Body of pancreas (tissue), 4 donors: Measurements from ENCODE around the gene GOLM1. TPM values are rescaled to one million over a fixed set of nuclear protein-coding genes. Genes with fewer than 3 reads are reported as not detected.

Source experiments
- ATAC-seq: fragments of 150-250 bp; one replicate; pipeline ENCODE4 v1.9.1; 2016
- DNase-seq, 4 donors: peaks; one replicate each; pipeline ENCODE4 v3.0.0-alpha.2; 2019
- H3K27ac ChIP-seq, 4 donors: fragments of 200-600 bp; sonication (generic); 1 replicate in 3 of 4; 2 replicates in 1 of 4; pipeline versions ENCODE4 v1.5.1 to v1.6.1; 2016 to 2019; ENCODE audit warnings: mild to moderate bottlenecking in 1 of 4, mixed read lengths in 1 of 4, moderate library complexity in 1 of 4
- H3K27me3 ChIP-seq, 2 donors: fragments of 200-600 bp; sonication (generic); one replicate each; pipeline ENCODE4 v1.6.0; 2016; ENCODE audit warnings: mild to moderate bottlenecking in 1 of 2
- H3K36me3 ChIP-seq, 2 donors: fragments of 200-600 bp; sonication (generic); replicated peaks in 1 of 2; 2 replicates each; pipeline ENCODE4 v1.5.1; 2016; ENCODE audit warnings: low read depth in 2 of 2; ENCODE audit not compliant: insufficient read depth in 1 of 2
- H3K4me1 ChIP-seq: fragments of 200-600 bp; sonication (generic); one replicate; pipeline ENCODE4 v1.6.0; 2016
- H3K4me3 ChIP-seq, 2 donors: fragments of 200-600 bp; sonication (generic); 1 replicate in 1 of 2; 2 replicates in 1 of 2; pipeline ENCODE4 v1.5.1; 2016 to 2019
- H3K9me3 ChIP-seq, 3 donors: fragments of 200-600 bp; sonication (generic); 1 replicate in 2 of 3; 2 replicates in 1 of 3; pipeline ENCODE4 v1.5.1; 2016
- CTCF ChIP-seq, 7 experiments: fragments of 450-650 bp in 4 of 7; fragments of 200-600 bp in 3 of 7; sonication (generic) in 3 of 7; IDR thresholded peaks; one replicate each; pipeline ENCODE4 v1.5.1; 2016 to 2019; ENCODE audit warnings: antibody characterized with exemption in 7 of 7
- POLR2A ChIP-seq, 3 donors: fragments of 450-650 bp; IDR thresholded peaks; one replicate each; pipeline ENCODE4 v1.6.1; 2016; ENCODE audit warnings: antibody characterized with exemption in 3 of 3, mild to moderate bottlenecking in 2 of 3
- WGBS, 2 donors: methylation state at CpG; one replicate each; pipeline ENCODE4 v1.1.5; 2017; 5-methylcytosine and 5-hydroxymethylcytosine counted together
- intact Hi-C: fragments of 100-400 bp; cut with DNase I; formaldehyde crosslinking; loops from one replicate; pipeline ENCODE4 v1.15.1; 2023
- small RNA-seq: library from RNA; depleted of rRNA; stranded (forward); fragments of <200 nt; gene quantifications from one replicate; pipeline ENCODE3, GENCODE V24; 2016
- total RNA-seq, 2 donors: library from RNA; depleted of rRNA; stranded (reverse); fragments of >200 nt; gene quantifications; one replicate each; pipeline ENCODE4 v1.1.0, GENCODE V29; 2016

The GOLM1 gene
- total RNA-seq, 2 donors from 2014 or later, result 29.0 to 36.6 TPM

- peaks cover 0 to 4% of the 10 kb centered on the region in 2 donors for H3K36me3 ChIP-seq
- H3K4me1 ChIP-seq, result no peaks in the 10 kb centered on the region
- DNase-seq, result no peak
- H3K9me3 ChIP-seq, result no peaks in the 10 kb centered on the region
- TF ChIP-seq CTCF (IDR thresholded peaks at IDR 0.05) (no peak), POLR2A (IDR thresholded peaks at IDR 0.05) (no peak)
- no peak for ATAC-seq
- no peaks in the 10 kb centered on the region for H3K27me3 ChIP-seq
- H3K4me3 ChIP-seq, result no peak overlapping the region
- H3K27ac ChIP-seq, result no peak overlapping the region
- 100% methylated on average over 2 of the region's 2 CpGs for WGBS, 2 donors
- intact Hi-C loops, result no loop called here
Observed at GRCh38 chr9:85984457-85984856, 114.9 kb downstream of the GOLM1 start.

GRCh38 chr9:85981369-85981768, 118.0 kb downstream of the GOLM1 start:
- H3K4me3 ChIP-seq, result no peak overlapping the region

GRCh38 chr9:85978496-85978895, 120.9 kb downstream of the GOLM1 start:
- intact Hi-C loops, result no loop called here
- no peaks in the 10 kb centered on the region for H3K9me3 ChIP-seq
- 87 to 95% methylated on average over 4 of the region's 4 CpGs for WGBS, 2 donors
- DNase-seq, result no peak
- no peaks in the 10 kb centered on the region for H3K4me1 ChIP-seq
- H3K4me3 ChIP-seq, result no peak overlapping the region
- peaks cover 6% of the 10 kb centered on the region in 2 donors for H3K36me3 ChIP-seq
- ATAC-seq, result no peak
- TF ChIP-seq POLR2A (IDR thresholded peaks at IDR 0.05) (no peak), CTCF (IDR thresholded peaks at IDR 0.05) (no peak)
- H3K27ac ChIP-seq, result no peak overlapping the region
- H3K27me3 ChIP-seq, result no peaks in the 10 kb centered on the region

More at GRCh38 chr9:85981369-85981768, 118.0 kb downstream of the GOLM1 start:
- H3K36me3 ChIP-seq, result peaks cover 0 to 4% of the 10 kb centered on the region in 2 donors
- H3K27me3 ChIP-seq, result no peaks in the 10 kb centered on the region
- no peak for TF ChIP-seq POLR2A (IDR thresholded peaks at IDR 0.05)
- TF ChIP-seq CTCF (IDR thresholded peaks at IDR 0.05), result no peak
- no peaks in the 10 kb centered on the region for H3K9me3 ChIP-seq
- DNase-seq (no peak), ATAC-seq (no peak)
- intact Hi-C loops, result no loop called here
- WGBS, 2 donors, result 84 to 88% methylated on average over 3 of the region's 3 CpGs
- H3K4me1 ChIP-seq, result no peaks in the 10 kb centered on the region
- H3K27ac ChIP-seq, result no peak overlapping the region

Small RNA genes within 50 kb of the gene (small RNA-seq; reads per million reads assigned to genes)
- not detected for gene AL161447.1

Other genes starting within 250 kb of the GOLM1 start
- 10 to 100 TPM; 21.3 to 32.3 TPM for gene NAA35, start 158.4 kb downstream of the GOLM1 start, total RNA-seq
- 1 to 10 TPM; 1.3 to 7.6 TPM for gene C9orf153, start 160.1 kb upstream of the GOLM1 start, total RNA-seq
- gene ISCA1, start 183.0 kb upstream of the GOLM1 start, total RNA-seq, result 10 to 100 TPM; 19.4 to 21.0 TPM